Cardiac fibroblast (primary cell): ENCODE data around the gene MEN1.

ENCODE experiments used
- DNase-seq, 2 donors: peaks; one replicate each; pipeline versions ENCODE4 v3.0.0 to v3.0.0-alpha.2; 2010; ENCODE audit warnings: low read depth in 2 of 2
- H3K4me3 ChIP-seq, 2 donors: replicated peaks in 1 of 2; 1 replicate in 1 of 2; 2 replicates in 1 of 2; pipeline ENCODE4 v1.5.1; 2011; ENCODE audit warnings: low read depth in 2 of 2, low read length in 2 of 2, mild to moderate bottlenecking in 2 of 2, moderate library complexity in 1 of 2
- TF ChIP-seq, protein P1 (sequence below): IDR thresholded peaks from one replicate; pipeline ENCODE4 v1.5.1; 2011; ENCODE audit warnings: low read depth, mild to moderate bottlenecking, low read length, inconsistent platforms

Gene MEN1

DNA sequence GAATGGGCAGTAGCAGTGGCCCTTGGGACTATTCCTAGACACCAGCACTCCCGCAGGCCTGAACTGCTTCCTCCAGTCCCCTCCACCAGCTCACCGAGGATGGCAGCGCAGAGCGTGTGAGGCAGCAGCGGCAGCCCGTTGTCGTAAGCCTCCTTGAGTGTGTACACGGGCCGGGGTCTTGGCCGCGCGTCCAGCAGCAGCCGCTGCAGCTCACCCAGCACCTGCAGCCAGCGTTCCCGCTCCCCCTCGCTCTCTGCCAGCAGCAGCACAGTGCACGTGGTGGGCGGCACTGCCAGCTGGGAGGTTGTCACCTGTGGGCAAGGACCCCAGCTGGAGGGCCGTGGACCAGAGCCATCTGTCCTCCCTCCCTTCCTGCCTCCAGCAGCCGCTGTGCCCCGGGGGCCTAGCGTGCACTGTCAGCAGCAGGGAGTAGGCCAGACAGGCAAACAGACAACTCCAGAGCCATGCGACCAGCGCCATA, 21.1 kb upstream of the MEN1 start:
- no peak for DNase-seq
- no peak overlapping the region for H3K4me3 ChIP-seq
- TF ChIP-seq, protein P1, sequence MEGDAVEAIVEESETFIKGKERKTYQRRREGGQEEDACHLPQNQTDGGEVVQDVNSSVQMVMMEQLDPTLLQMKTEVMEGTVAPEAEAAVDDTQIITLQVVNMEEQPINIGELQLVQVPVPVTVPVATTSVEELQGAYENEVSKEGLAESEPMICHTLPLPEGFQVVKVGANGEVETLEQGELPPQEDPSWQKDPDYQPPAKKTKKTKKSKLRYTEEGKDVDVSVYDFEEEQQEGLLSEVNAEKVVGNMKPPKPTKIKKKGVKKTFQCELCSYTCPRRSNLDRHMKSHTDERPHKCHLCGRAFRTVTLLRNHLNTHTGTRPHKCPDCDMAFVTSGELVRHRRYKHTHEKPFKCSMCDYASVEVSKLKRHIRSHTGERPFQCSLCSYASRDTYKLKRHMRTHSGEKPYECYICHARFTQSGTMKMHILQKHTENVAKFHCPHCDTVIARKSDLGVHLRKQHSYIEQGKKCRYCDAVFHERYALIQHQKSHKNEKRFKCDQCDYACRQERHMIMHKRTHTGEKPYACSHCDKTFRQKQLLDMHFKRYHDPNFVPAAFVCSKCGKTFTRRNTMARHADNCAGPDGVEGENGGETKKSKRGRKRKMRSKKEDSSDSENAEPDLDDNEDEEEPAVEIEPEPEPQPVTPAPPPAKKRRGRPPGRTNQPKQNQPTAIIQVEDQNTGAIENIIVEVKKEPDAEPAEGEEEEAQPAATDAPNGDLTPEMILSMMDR: no peak

DNA sequence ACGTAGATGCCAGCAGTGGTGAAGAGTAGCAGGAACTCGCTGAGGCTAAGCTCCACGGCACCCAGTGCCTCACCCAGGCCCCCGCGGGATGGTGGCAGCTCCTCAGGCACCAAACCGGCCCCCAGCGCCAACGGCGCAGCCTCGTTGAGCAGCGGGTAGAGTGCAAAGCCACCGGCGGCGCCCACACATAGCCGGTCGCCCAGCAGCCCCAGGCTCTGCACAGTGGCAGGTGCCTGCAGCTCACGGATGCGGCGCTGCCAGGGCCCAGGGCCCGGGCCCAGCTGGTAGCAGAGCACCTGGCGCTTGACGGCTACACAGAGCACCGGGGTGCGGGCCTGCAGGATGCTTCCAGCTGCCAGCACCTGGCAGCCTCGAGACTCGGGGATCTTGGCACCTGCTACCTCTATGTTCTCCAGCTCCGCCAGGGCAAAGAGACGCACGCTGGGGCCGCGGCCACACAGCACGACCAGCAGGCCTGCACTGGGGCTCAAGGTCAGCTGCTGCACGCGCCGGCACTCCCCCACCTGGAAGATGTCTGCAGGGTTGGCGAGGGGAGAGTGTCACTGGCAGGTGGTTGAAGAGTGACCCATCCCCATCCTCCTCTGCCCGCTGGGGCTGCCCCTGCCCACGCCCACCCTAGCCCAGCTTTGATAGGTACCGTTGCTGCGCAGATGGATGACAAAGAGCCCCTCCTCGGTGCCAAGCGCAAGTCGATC, 19.3 kb upstream of the MEN1 start:
- no peak for DNase-seq
- H3K4me3 ChIP-seq: no peak overlapping the region
- TF ChIP-seq, protein P1: no peak

DNA sequence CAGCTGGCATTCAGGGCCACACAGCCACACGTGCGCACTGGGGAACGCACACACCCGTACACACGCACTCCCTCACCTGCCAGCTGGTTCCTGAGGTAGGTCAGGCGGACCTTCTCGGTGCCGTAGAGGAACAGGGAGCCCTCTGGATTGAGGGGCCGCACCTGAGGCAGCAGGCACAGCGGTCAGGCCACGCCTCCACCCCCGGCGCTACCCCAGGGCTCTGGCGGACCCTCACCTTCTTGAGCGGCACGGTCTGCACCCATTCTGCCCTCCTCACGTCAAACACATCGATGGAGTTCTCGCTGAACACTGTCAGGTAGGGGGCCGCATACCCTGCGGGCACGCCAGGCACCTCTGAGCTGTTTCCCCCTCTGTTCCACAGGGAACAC, 17.1 kb upstream of the MEN1 start:
- H3K4me3 ChIP-seq: no peak overlapping the region
- DNase-seq: no peak
- TF ChIP-seq, protein P1: no peak

DNA sequence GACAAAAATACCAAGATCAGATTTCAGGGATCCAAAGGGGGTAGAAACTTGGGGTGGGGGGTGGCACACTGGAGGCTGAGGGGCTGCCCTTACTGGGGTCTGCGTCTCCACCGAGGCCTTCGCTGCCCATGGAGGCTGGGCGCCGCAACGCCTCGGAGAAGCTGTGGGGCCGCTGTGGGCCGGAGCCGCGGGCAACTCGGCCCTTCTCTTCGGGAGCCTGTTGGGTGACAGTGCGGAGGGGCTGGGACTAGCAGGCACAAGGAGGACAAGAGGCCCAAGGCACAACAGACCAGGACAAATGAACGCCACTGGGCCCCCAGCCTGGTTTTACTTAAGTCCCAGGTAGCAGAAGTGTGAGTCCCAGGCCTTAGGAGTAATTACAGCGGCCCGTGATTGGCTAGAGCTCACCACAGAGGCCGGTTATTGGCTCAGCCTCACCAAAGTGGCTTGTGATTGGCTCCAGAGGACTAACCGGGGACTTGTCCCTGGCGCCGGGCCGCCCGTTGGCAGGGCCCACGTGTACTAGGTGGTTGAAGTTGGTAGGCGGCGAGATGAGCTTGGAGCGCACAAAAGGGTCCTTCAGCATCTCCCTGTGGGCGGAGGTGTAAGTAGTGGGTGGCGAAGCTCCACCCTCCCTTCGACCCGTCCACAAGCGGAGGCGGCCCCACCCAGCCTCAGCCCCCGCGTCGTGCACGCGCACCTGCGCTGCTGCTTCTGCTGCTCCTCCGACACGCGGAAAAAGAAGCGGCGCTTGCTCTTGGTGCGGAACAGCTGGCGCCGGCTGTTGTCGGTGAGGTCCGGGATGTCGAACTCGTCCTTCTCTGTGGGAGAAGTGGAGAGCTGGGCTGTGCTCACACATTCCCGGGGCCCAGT, 16.5 kb upstream of the MEN1 start:
- H3K4me3 ChIP-seq: no peak overlapping the region
- TF ChIP-seq, protein P1: no peak
- no peak for DNase-seq

DNA sequence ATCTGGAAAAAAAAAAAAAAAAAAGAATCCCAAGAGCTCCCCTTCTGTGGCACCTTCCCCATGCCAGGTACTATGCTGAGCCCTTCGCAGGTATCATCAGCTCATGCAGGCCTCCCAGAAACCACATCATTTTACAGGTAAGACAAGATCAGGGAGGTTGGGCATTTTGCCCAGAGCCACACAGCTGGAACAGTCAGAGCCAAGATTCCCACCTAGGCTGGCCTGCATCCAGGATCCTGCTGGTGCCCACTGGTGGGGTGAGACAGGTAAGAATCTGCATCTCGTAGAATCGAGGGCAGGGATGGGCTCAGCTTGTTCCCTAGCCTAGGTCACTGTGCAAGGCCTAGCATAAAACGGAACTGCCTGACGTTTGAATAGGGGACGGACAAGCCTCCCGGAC, 15.7 kb upstream of the MEN1 start:
- no peak for DNase-seq
- TF ChIP-seq, protein P1: no peak
- H3K4me3 ChIP-seq: no peak overlapping the region

DNA sequence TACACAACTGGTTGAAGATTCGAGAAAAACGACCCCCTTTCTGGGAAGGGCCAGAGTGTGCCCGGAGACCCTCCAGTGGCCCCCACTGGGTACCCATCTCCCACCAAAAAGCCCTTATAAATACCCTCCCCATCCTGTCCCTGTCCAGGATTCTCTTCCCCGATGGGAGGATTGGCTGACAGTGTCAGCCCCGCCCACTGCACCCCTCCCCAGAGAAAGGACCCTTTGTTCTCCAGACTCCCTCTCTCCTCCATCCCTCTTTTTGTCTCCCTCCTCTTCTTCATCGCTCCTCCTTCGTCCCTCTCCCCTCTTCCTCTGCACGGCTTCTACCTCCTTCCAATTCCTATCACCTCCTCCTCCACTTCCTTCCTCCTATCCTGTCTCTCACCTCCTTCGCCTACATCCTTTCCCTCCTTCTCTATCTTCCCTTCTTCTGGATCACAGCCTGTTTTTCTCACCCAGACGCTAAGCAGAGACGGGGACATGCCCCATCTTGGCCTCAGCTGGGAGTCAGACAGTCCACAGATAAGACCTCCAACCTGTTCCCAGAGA, 13.3 kb upstream of the MEN1 start:
- no peak for DNase-seq
- TF ChIP-seq, protein P1: no peak
- no peak overlapping the region for H3K4me3 ChIP-seq
